Activated effector memory CD4-positive, alpha-beta T cell treated with anti-CD3 and anti-CD28 coated beads, Interleukin-2, amount 50 U/mL, for 16 hours (primary cell): ENCODE measurements around the gene TMTC2.

Experiments
- DNase-seq: peaks from one replicate; pipeline ENCODE4 v3.0.0-alpha.2; 2020

TMTC2 gene

GRCh38 chr12:82964446-82964845, 277.7 kb downstream of the TMTC2 start:
- no peak for DNase-seq

- DNase-seq: no peak
These were observed 279.4 kb downstream of the TMTC2 start for GRCh38 chr12:82966001-82966559.

- DNase-seq: no peak
These were observed 282.1 kb downstream of the TMTC2 start for GRCh38 chr12:82968631-82969367.

GRCh38 chr12:82970614-82971013, 283.9 kb downstream of the TMTC2 start:
- DNase-seq: no peak

GRCh38 chr12:82971584-82971983, 284.9 kb downstream of the TMTC2 start:
- no peak for DNase-seq

- no peak for DNase-seq
These were observed 285.9 kb downstream of the TMTC2 start for GRCh38 chr12:82972624-82973023.

- DNase-seq: no peak
These were observed 286.9 kb downstream of the TMTC2 start for GRCh38 chr12:82973592-82973991.

GRCh38 chr12:82981150-82981549, 294.4 kb downstream of the TMTC2 start:
- no peak for DNase-seq

GRCh38 chr12:82994117-82994516, 307.4 kb downstream of the TMTC2 start:
- no peak for DNase-seq

GRCh38 chr12:82996168-82996812, 309.6 kb downstream of the TMTC2 start:
- no peak for DNase-seq

GRCh38 chr12:82998509-82998908, 311.8 kb downstream of the TMTC2 start:
- DNase-seq: no peak

- DNase-seq: no peak
These were observed 316.3 kb downstream of the TMTC2 start for GRCh38 chr12:83003026-83003425.

- no peak for DNase-seq
These were observed 319.0 kb downstream of the TMTC2 start for GRCh38 chr12:83005534-83006197.

- DNase-seq: no peak
These were observed 322.0 kb downstream of the TMTC2 start for GRCh38 chr12:83008703-83009102.

GRCh38 chr12:83010169-83010804, 323.6 kb downstream of the TMTC2 start:
- no peak for DNase-seq

GRCh38 chr12:83015390-83016217, 328.9 kb downstream of the TMTC2 start:
- DNase-seq: no peak

GRCh38 chr12:83016218-83016835, 329.6 kb downstream of the TMTC2 start:
- DNase-seq: no peak

- DNase-seq: no peak
These were observed 330.3 kb downstream of the TMTC2 start for GRCh38 chr12:83016991-83017390.

- DNase-seq: no peak
These were observed 331.4 kb downstream of the TMTC2 start for GRCh38 chr12:83018088-83018487.

- no peak for DNase-seq
These were observed 340.5 kb downstream of the TMTC2 start for GRCh38 chr12:83027021-83027723.

GRCh38 chr12:83031196-83031595, 344.5 kb downstream of the TMTC2 start:
- no peak for DNase-seq
